OCI-LY7 (cell line): Measurements from ENCODE around the gene TXNDC11. TPM values are rescaled to one million over a fixed set of nuclear protein-coding genes. Genes with fewer than 3 reads are reported as not detected.
"Not testable (repeated sequence)": the region's sequence is repeated elsewhere in the genome, so short reads cannot be mapped to it uniquely, and the experiment has no call there.

ENCODE experiments used
- BruUV-seq: library from RNA; stranded (reverse); fragments of 400-500 nt; replicated peaks from 2 replicates; lab custom pipeline; 2021; lab: Mats Ljungman, UMichigan
- CTCF ChIA-PET: fragments of 300-600 bp; sonication (Branson Sonifier 250); formaldehyde crosslinking; loops from one replicate; lab custom pipeline; 2022; ENCODE audit warnings: antibody characterized with exemption; ENCODE audit not compliant: unreplicated experiment; lab: Charles Lee
- POLR2A ChIA-PET: fragments of 300-600 bp; sonication (Branson Sonifier 250); formaldehyde crosslinking; loops from one replicate; lab custom pipeline; 2022; ENCODE audit warnings: antibody characterized with exemption; lab: Charles Lee
- DNase-seq: peaks from one replicate; pipeline ENCODE4 v3.0.0-alpha.2; 2015; ENCODE audit warnings: low spot score
- H2AFZ ChIP-seq: fragments of 200-600 bp; sonication (generic), shearing (Covaris generic); 2 replicates; pipeline ENCODE4 v1.6.1; 2014; ENCODE audit warnings: mild to moderate bottlenecking, antibody characterized with exemption, low read length, moderate library complexity
- H3K27ac ChIP-seq: fragments of 200-600 bp; sonication (generic); 2 replicates; pipeline ENCODE4 v1.5.1; 2014; ENCODE audit warnings: mixed run types, low read depth, mild to moderate bottlenecking, moderate library complexity, low read length, inconsistent platforms; ENCODE audit not compliant: poor library complexity, severe bottlenecking
- H3K36me3 ChIP-seq: fragments of 200-600 bp; sonication (generic); 2 replicates; pipeline ENCODE4 v1.6.1; 2014; ENCODE audit warnings: mild to moderate bottlenecking, antibody characterized with exemption, low read length, moderate library complexity, mixed read lengths; ENCODE audit not compliant: insufficient read depth
- H3K4me1 ChIP-seq: fragments of 200-600 bp; sonication (generic); 2 replicates; pipeline ENCODE4 v1.5.1; 2014; ENCODE audit warnings: mild to moderate bottlenecking, low read length; ENCODE audit not compliant: insufficient read depth, poor library complexity, severe bottlenecking
- H3K4me2 ChIP-seq: fragments of 200-600 bp; sonication (generic); 2 replicates; pipeline ENCODE4 v1.6.1; 2014; ENCODE audit warnings: mild to moderate bottlenecking, low read length
- H3K4me3 ChIP-seq: fragments of 200-600 bp; sonication (generic); 2 replicates; pipeline ENCODE4 v1.5.1; 2014; ENCODE audit warnings: mild to moderate bottlenecking, low read depth, low read length; ENCODE audit not compliant: poor library complexity, severe bottlenecking
- H3K79me2 ChIP-seq: fragments of 200-600 bp; sonication (generic); 2 replicates; pipeline ENCODE4 v1.6.1; 2016; ENCODE audit warnings: low read depth, mild to moderate bottlenecking, low read length, moderate library complexity, mixed read lengths; ENCODE audit not compliant: insufficient read depth
- H3K9me2 ChIP-seq: fragments of 200-600 bp; sonication (generic); 2 replicates; pipeline ENCODE4 v1.6.1; 2016; ENCODE audit warnings: mild to moderate bottlenecking, low read length, mixed read lengths; ENCODE audit not compliant: insufficient read depth
- H3K9me3 ChIP-seq: fragments of 200-600 bp; sonication (generic); 2 replicates; pipeline ENCODE4 v1.6.1; 2014; ENCODE audit warnings: mild to moderate bottlenecking, mixed run types, low read length, mixed read lengths
- H4K20me1 ChIP-seq: fragments of 200-600 bp; sonication (generic); 2 replicates; pipeline ENCODE4 v1.6.1; 2014; ENCODE audit warnings: mild to moderate bottlenecking, antibody characterized with exemption, low read length, moderate library complexity, mixed read lengths; ENCODE audit not compliant: insufficient read depth
- EZH2phosphoT487 ChIP-seq: fragments of 200-600 bp; sonication (generic); IDR thresholded peaks from 2 replicates; pipeline ENCODE4 v1.6.1; 2018; ENCODE audit warnings: low read depth, borderline replicate concordance, mild to moderate bottlenecking, mixed run types, antibody characterized with exemption, low read length, moderate library complexity, mixed read lengths
- intact Hi-C: fragments of 100-400 bp; cut with micrococcal nuclease; formaldehyde crosslinking; loops from one replicate; pipeline ENCODE4 v1.10.0; 2022; ENCODE audit not compliant: unreplicated experiment
- total RNA-seq, 2 experiments: library from RNA; depleted of rRNA in 1 of 2; stranded (reverse); fragments of >200 nt in 1 of 2; shearing (Covaris generic) in 1 of 2; gene quantifications; 2 replicates each; pipeline ENCODE4 v1.2.3, GENCODE V29; 2014 to 2022
- TF ChIP-seq, protein P1 (sequence below): fragments of 200-600 bp; sonication (generic); conservative IDR thresholded peaks from 2 replicates; pipeline ENCODE4 v1.5.1; 2014; ENCODE audit warnings: mild to moderate bottlenecking, antibody characterized with exemption, low read length, moderate library complexity, mixed read lengths

TXNDC11 gene
- total RNA-seq, 2 experiments from 2014 or later = 88.6 to 96.0 TPM

DNA sequence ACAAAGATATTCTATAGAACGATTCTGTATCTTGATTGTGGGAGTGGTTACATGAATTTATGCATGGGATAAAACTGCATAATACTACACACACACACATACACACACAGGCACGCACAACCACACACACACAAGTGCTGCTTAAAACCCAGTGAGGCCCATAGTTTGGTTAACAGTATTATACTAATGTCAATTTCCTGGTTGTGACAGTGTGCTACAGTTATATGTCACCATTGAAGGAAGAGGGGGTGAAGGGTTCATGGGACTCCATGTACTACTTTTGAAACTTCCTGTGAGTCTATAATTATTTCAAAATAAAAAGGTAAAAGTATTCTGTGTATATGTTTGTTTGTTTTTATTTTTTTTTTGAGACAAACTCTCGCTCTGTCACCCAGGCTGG lies 46.3 kb upstream of the TXNDC11 start:
- CTCF ChIA-PET = no interaction called here
- Histone ChIP-seq H2AFZ (no peak overlapping the region), H3K4me1 (peaks cover 55% of the 10 kb centered on the region), H4K20me1 (peaks cover 13% of the 10 kb centered on the region), H3K27ac (no peak overlapping the region), H3K9me3 (no peaks in the 10 kb centered on the region), H3K9me2 (no peaks in the 10 kb centered on the region), H3K36me3 (peaks cover 26% of the 10 kb centered on the region), H3K4me3 (no peak overlapping the region), H3K4me2 (no peak overlapping the region), H3K79me2 (peaks cover 86% of the 10 kb centered on the region)
- no peak for DNase-seq
- intact Hi-C loops = no loop called here
- no TSS peak for BruUV-seq
- TF ChIP-seq, protein P1, sequence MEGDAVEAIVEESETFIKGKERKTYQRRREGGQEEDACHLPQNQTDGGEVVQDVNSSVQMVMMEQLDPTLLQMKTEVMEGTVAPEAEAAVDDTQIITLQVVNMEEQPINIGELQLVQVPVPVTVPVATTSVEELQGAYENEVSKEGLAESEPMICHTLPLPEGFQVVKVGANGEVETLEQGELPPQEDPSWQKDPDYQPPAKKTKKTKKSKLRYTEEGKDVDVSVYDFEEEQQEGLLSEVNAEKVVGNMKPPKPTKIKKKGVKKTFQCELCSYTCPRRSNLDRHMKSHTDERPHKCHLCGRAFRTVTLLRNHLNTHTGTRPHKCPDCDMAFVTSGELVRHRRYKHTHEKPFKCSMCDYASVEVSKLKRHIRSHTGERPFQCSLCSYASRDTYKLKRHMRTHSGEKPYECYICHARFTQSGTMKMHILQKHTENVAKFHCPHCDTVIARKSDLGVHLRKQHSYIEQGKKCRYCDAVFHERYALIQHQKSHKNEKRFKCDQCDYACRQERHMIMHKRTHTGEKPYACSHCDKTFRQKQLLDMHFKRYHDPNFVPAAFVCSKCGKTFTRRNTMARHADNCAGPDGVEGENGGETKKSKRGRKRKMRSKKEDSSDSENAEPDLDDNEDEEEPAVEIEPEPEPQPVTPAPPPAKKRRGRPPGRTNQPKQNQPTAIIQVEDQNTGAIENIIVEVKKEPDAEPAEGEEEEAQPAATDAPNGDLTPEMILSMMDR = no peak
- no peak for TF ChIP-seq EZH2phosphoT487
- POLR2A ChIA-PET = no interaction called here

GRCh38 chr16:11784980-11785599 lies 42.4 kb upstream of the TXNDC11 start:
- ChIA-PET POLR2A (interaction anchor here (1.0 kb wide), 1 partner anchor 14 kb away, joined by 4 read pairs; no protein-coding TSS in a partner anchor), CTCF (interaction anchor here (0.6 kb wide), 1 partner anchor 13 kb away, joined by 3 read pairs; no protein-coding TSS in a partner anchor)
- not testable (repeated sequence) for H3K4me2 ChIP-seq, H3K27ac ChIP-seq, H3K9me3 ChIP-seq, H4K20me1 ChIP-seq, H3K9me2 ChIP-seq, H3K4me3 ChIP-seq, H2AFZ ChIP-seq, DNase-seq, BruUV-seq
- H3K4me1 ChIP-seq = peaks cover 63% of the 10 kb centered on the region
- intact Hi-C loops = loop anchor here (5.0 kb wide), 1 partner anchor 43 kb away; the partner anchor contains the start of gene TXNDC11
- peaks cover 86% of the 10 kb centered on the region for H3K79me2 ChIP-seq
- H3K36me3 ChIP-seq = peaks cover 15% of the 10 kb centered on the region; the same call in 1 of the 2 replicates

DNA sequence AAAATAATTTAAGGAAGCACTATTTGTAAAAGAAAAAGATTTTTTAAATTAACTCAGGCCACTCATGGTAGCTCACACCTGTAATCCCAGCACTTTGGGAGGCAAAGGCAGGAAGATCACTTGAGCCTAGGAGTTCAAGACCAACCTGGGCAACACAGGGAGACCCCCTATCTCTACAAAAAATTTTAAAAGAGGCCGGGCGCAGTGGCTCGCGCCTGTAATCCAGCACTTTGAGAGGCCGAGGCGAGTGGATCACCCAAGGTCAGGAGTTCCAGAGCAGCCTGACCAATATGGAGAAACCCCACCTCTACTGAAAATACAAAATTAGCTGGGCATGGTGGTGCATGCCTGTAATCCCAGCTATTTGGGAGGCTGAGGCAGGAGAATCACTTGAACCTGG lies 41.7 kb upstream of the TXNDC11 start:
- BruUV-seq, H3K4me3 ChIP-seq, DNase-seq, H3K9me3 ChIP-seq, CTCF ChIA-PET, H2AFZ ChIP-seq, H4K20me1 ChIP-seq, H3K9me2 ChIP-seq: not testable (repeated sequence)
- peaks cover 63% of the 10 kb centered on the region for H3K4me1 ChIP-seq
- POLR2A ChIA-PET = interaction anchor here (0.7 to 0.9 kb wide), 2 partner anchors 13 to 58 kb away, joined by 4 to 5 read pairs; partner anchors contain the start of gene ZC3H7A
- peaks cover 17% of the 10 kb centered on the region; the same call in 1 of the 2 replicates for H3K36me3 ChIP-seq
- peaks cover 79% of the 10 kb centered on the region; the same call in 1 of the 2 replicates for H3K79me2 ChIP-seq
- H3K4me2 ChIP-seq = peak overlapping the region; percentile 80; the same call in 1 of the 2 replicates
- intact Hi-C loops = loop anchor here (5.0 kb wide), 1 partner anchor 42 kb away; the partner anchor contains the start of gene TXNDC11
- peak overlapping the region; percentile 85 for H3K27ac ChIP-seq
